HepG2 (cell line): ENCODE data around the gene C11orf68. TPM values are rescaled to one million over a fixed set of nuclear protein-coding genes. Genes with fewer than 3 reads are reported as not detected.

Source experiments
- AGO1 ChIP-seq: fragments of 200-400 bp; formaldehyde crosslinking; IDR thresholded peaks from 2 replicates; pipeline ENCODE4 v1.6.1; 2017; ENCODE audit warnings: mild to moderate bottlenecking, low read depth, low read length, moderate library complexity; ENCODE audit not compliant: poor library complexity, severe bottlenecking
- ATM ChIP-seq: fragments of 450-650 bp; IDR thresholded peaks from 2 replicates; pipeline ENCODE4 v1.7.1; 2017; ENCODE audit warnings: mild to moderate bottlenecking, borderline replicate concordance
- CBX1 ChIP-seq: IDR thresholded peaks from one replicate; pipeline ENCODE4 v1.6.1; 2016; ENCODE audit warnings: antibody characterized with exemption, low read depth
- EHMT2 ChIP-seq: fragments of 200-600 bp; sonication (generic); IDR thresholded peaks from 2 replicates; pipeline ENCODE4 v1.7.0; 2017; ENCODE audit warnings: antibody characterized with exemption, low read depth, low read length, borderline replicate concordance
- GRHL1 ChIP-seq: sonication (generic); formaldehyde crosslinking; conservative IDR thresholded peaks from 2 replicates; pipeline ENCODE4 v1.8.0; 2022; ENCODE audit warnings: missing genetic modification reagents
- HES4 ChIP-seq: sonication (generic); formaldehyde crosslinking; IDR thresholded peaks from 2 replicates; pipeline ENCODE4 v1.9.0; 2021; ENCODE audit warnings: mild to moderate bottlenecking, missing genetic modification reagents, borderline replicate concordance
- MED8 ChIP-seq: sonication (generic); formaldehyde crosslinking; IDR thresholded peaks from 2 replicates; pipeline ENCODE4 v1.8.1; 2023; ENCODE audit warnings: mild to moderate bottlenecking, missing genetic modification reagents; ENCODE audit not compliant: insufficient replicate concordance
- MEF2D ChIP-seq: sonication (generic); formaldehyde crosslinking; IDR thresholded peaks from 2 replicates; pipeline ENCODE4 v1.5.1; 2020; ENCODE audit warnings: mild to moderate bottlenecking, missing genetic modification reagents
- PAX8 ChIP-seq: sonication (generic); formaldehyde crosslinking; IDR thresholded peaks from 2 replicates; pipeline ENCODE4 v1.8.0; 2022; ENCODE audit warnings: mild to moderate bottlenecking, missing genetic modification reagents, borderline replicate concordance
- POGZ ChIP-seq: sonication (generic); formaldehyde crosslinking; IDR thresholded peaks from 2 replicates; pipeline ENCODE4 v1.4.0; 2020; ENCODE audit warnings: mild to moderate bottlenecking, missing genetic modification reagents
- POLR2G ChIP-seq: fragments of 200-400 bp; formaldehyde crosslinking; IDR thresholded peaks from 2 replicates; pipeline ENCODE4 v1.6.1; 2018; ENCODE audit warnings: mild to moderate bottlenecking, low read depth, low read length, moderate library complexity
- RORA ChIP-seq: sonication (generic); formaldehyde crosslinking; IDR thresholded peaks from 2 replicates; pipeline ENCODE4 v1.5.0; 2020; ENCODE audit warnings: mild to moderate bottlenecking, missing genetic modification reagents, moderate library complexity
- SMYD3 ChIP-seq: sonication (generic); formaldehyde crosslinking; IDR thresholded peaks from 2 replicates; pipeline ENCODE4 v1.8.1; 2023; ENCODE audit warnings: mild to moderate bottlenecking, missing genetic modification reagents
- TRIM22 ChIP-seq: fragments of 450-650 bp; IDR thresholded peaks from 2 replicates; pipeline ENCODE4 v1.6.1; 2017
- ZFX ChIP-seq: sonication (generic); formaldehyde crosslinking; IDR thresholded peaks from 2 replicates; pipeline ENCODE4 v1.4.0; 2020; ENCODE audit warnings: mild to moderate bottlenecking, low read depth, missing genetic modification reagents, moderate library complexity
- ZFYVE20 ChIP-seq: sonication (generic); formaldehyde crosslinking; IDR thresholded peaks from 2 replicates; pipeline ENCODE4 v1.8.0; 2023; ENCODE audit warnings: low read depth, mild to moderate bottlenecking, moderate library complexity, missing genetic modification reagents, borderline replicate concordance
- ZNF180 ChIP-seq: sonication (generic); formaldehyde crosslinking; IDR thresholded peaks from 2 replicates; pipeline ENCODE4 v1.4.0; 2020; ENCODE audit warnings: low read depth, missing genetic modification reagents, borderline replicate concordance
- ZNF30 ChIP-seq: sonication (generic); formaldehyde crosslinking; IDR thresholded peaks from 2 replicates; pipeline ENCODE4 v1.5.0; 2020; ENCODE audit warnings: mild to moderate bottlenecking, missing genetic modification reagents
- ZNF7 ChIP-seq: IDR thresholded peaks from 2 replicates; pipeline ENCODE4 v1.6.1; 2016; ENCODE audit warnings: missing biosample characterization, missing genetic modification reagents
- ZNF772 ChIP-seq: sonication (generic); formaldehyde crosslinking; IDR thresholded peaks from 2 replicates; pipeline ENCODE4 v1.5.0; 2020; ENCODE audit warnings: mild to moderate bottlenecking, missing genetic modification reagents
- ZSCAN29 ChIP-seq: sonication (generic); formaldehyde crosslinking; conservative IDR thresholded peaks from 2 replicates; pipeline ENCODE4 v1.4.0; 2020; ENCODE audit warnings: mild to moderate bottlenecking, missing genetic modification reagents
- polyA plus RNA-seq, 8 experiments: library from polyadenylated mRNA; depleted of rRNA in 3 of 8; stranded (reverse) in 7 of 8; unstranded in 1 of 8; fragments of >200 nt; fragmentation: Illumina TruSeq in 4 of 8; extraction: Trizol in 4 of 8; gene quantifications; 2 replicates each; pipeline versions ENCODE4 v1.2.1 to v1.2.3, GENCODE V29; 2011 to 2016; ENCODE audit warnings: low read depth in 4 of 8, missing spikeins in 1 of 8, mixed read lengths in 1 of 8; ENCODE audit not compliant: insufficient read depth in 1 of 8
- total RNA-seq, 5 experiments: library from RNA; depleted of rRNA; stranded (reverse); fragments of >200 nt; fragmentation: Illumina TruSeq; extraction: Trizol; gene quantifications; 2 replicates each; pipeline ENCODE4 v1.2.3, GENCODE V29; 2016; ENCODE audit warnings: low read depth in 1 of 5
- TF ChIP-seq, protein P1 (sequence below), 2 experiments: sonication (generic) in 1 of 2; formaldehyde crosslinking in 1 of 2; IDR thresholded peaks; 2 replicates each; pipeline versions ENCODE4 v1.4.0 to v1.6.1; 2016 to 2020; ENCODE audit warnings: borderline replicate concordance in 1 of 2, low read depth in 1 of 2, mild to moderate bottlenecking in 1 of 2, missing genetic modification reagents in 1 of 2

Gene C11orf68
- total and polyA plus RNA-seq, 2 of the 13 experiments (the other 11 are each of a cell fraction or from before 2014, with no cell fraction given): 8.4 to 28.3 TPM

- TF ChIP-seq, protein P1, sequence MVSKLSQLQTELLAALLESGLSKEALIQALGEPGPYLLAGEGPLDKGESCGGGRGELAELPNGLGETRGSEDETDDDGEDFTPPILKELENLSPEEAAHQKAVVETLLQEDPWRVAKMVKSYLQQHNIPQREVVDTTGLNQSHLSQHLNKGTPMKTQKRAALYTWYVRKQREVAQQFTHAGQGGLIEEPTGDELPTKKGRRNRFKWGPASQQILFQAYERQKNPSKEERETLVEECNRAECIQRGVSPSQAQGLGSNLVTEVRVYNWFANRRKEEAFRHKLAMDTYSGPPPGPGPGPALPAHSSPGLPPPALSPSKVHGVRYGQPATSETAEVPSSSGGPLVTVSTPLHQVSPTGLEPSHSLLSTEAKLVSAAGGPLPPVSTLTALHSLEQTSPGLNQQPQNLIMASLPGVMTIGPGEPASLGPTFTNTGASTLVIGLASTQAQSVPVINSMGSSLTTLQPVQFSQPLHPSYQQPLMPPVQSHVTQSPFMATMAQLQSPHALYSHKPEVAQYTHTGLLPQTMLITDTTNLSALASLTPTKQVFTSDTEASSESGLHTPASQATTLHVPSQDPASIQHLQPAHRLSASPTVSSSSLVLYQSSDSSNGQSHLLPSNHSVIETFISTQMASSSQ (IDR thresholded peaks at IDR 0.05; ENCODE audit: low read depth): no peak
- TF ChIP-seq, protein P1 (CRISPR knock-in tag; IDR thresholded peaks at IDR 0.05; ENCODE audit: borderline replicate concordance): peak; percentile 14; the same call in 1 of the 2 replicates
- no peak for TF ChIP-seq RORA
- peak; percentile 66; the same call in 1 of the 2 replicates for TF ChIP-seq POLR2G
- no peak for TF ChIP-seq MED8 (CRISPR knock-in tag)
- TF ChIP-seq ATM: no peak
- TF ChIP-seq ZFX (CRISPR knock-in tag): no peak; the same call in 1 of the 2 replicates
- no peak for TF ChIP-seq ZNF30
- TF ChIP-seq ZNF772 (CRISPR knock-in tag): no peak; the same call in 1 of the 2 replicates
- no peak for TF ChIP-seq SMYD3 (CRISPR knock-in tag)
- TF ChIP-seq MEF2D (CRISPR knock-in tag): peak; percentile 57; the same call in 1 of the 2 replicates
- TF ChIP-seq HES4: no peak
- TF ChIP-seq ZSCAN29 (CRISPR knock-in tag): no peak
- TF ChIP-seq ZNF180 (CRISPR knock-in tag): no peak
- TF ChIP-seq ZFYVE20: no peak
- no peak for TF ChIP-seq PAX8 (CRISPR knock-in tag)
- no peak for TF ChIP-seq EHMT2
- TF ChIP-seq AGO1: no peak
- TF ChIP-seq GRHL1 (CRISPR knock-in tag): no peak
- no peak for TF ChIP-seq CBX1
- no peak for TF ChIP-seq ZNF7 (CRISPR knock-in tag)
- TF ChIP-seq TRIM22: no peak
- TF ChIP-seq POGZ (CRISPR knock-in tag): peak; percentile 39; the same call in 1 of the 2 replicates
Observed at GRCh38 chr11:65873318-65874156, 45.3 kb downstream of the C11orf68 start (continued).
